Kidney epithelial cell (primary cell): Measurements from ENCODE around the gene KCTD2. TPM values are rescaled to one million over a fixed set of nuclear protein-coding genes. Genes with fewer than 3 reads are reported as not detected.

Experiments
- DNase-seq: peaks from one replicate; pipeline ENCODE4 v3.0.0-alpha.2; 2010; ENCODE audit warnings: low read depth
- H3K27me3 ChIP-seq: 2 replicates; pipeline ENCODE4 v1.6.0; 2011; ENCODE audit warnings: low read length; ENCODE audit not compliant: control insufficient read depth, insufficient read depth
- H3K36me3 ChIP-seq: 2 replicates; pipeline ENCODE4 v1.5.1; 2011; ENCODE audit warnings: low read length; ENCODE audit not compliant: control insufficient read depth, insufficient read depth
- H3K4me3 ChIP-seq: 2 replicates; pipeline ENCODE4 v1.5.1; 2011; ENCODE audit warnings: low read depth, mild to moderate bottlenecking, control low read depth, low read length
- CTCF ChIP-seq: IDR thresholded peaks from 2 replicates; pipeline ENCODE4 v1.5.1; 2011; ENCODE audit warnings: mild to moderate bottlenecking, moderate library complexity, low read length, control low read depth, inconsistent platforms; ENCODE audit not compliant: insufficient read depth, poor library complexity, severe bottlenecking
- total RNA-seq: library from RNA; depleted of rRNA; stranded (reverse); fragments of >200 nt; gene quantifications from 2 replicates; pipeline ENCODE4 v1.2.3, GENCODE V29; 2015

Gene KCTD2
- total RNA-seq, 1 donor from 2014 or later, result 15.6 TPM

- no peak for DNase-seq
- no peak for TF ChIP-seq CTCF
- H3K27me3 ChIP-seq, result no peaks in the 10 kb centered on the region
- H3K4me3 ChIP-seq, result no peak overlapping the region
- H3K36me3 ChIP-seq, result no peaks in the 10 kb centered on the region
These were observed 37.8 kb upstream of the KCTD2 start for GRCh38 chr17:75009139-75009724.

- no peak for TF ChIP-seq CTCF
- no peaks in the 10 kb centered on the region for H3K36me3 ChIP-seq
- no peak for DNase-seq
- no peaks in the 10 kb centered on the region for H3K27me3 ChIP-seq
- no peak overlapping the region for H3K4me3 ChIP-seq
These were observed 36.2 kb upstream of the KCTD2 start for GRCh38 chr17:75010683-75011400.

GRCh38 chr17:75011401-75012095 is 35.5 kb upstream of the KCTD2 start:
- no peaks in the 10 kb centered on the region for H3K27me3 ChIP-seq
- no peak for TF ChIP-seq CTCF
- peak overlapping the region; percentile 75 for H3K4me3 ChIP-seq
- no peak for DNase-seq
- H3K36me3 ChIP-seq, result no peaks in the 10 kb centered on the region

GRCh38 chr17:75012096-75012345 is 35.0 kb upstream of the KCTD2 start:
- TF ChIP-seq CTCF, result no peak
- Histone ChIP-seq H3K27me3 (no peaks in the 10 kb centered on the region), H3K36me3 (no peaks in the 10 kb centered on the region), H3K4me3 (peak overlapping the region; percentile 75)
- no peak for DNase-seq

- H3K27me3 ChIP-seq, result no peaks in the 10 kb centered on the region
- peak within 1 kb of the TSS; percentile 75 for H3K4me3 ChIP-seq
- no peak for DNase-seq
- no peaks in the 10 kb centered on the region for H3K36me3 ChIP-seq
- TF ChIP-seq CTCF, result peak; percentile 67
These were observed 34.5 kb upstream of the KCTD2 start, which contains the start of gene MRPL58 for GRCh38 chr17:75012346-75013091. Gene MRPL58 (plus strand): TSS chr17:75012670. CDS start chr17:75012687, 17 bp downstream.
